WTC11 (cell line): ENCODE data around the gene OR3A2.

ENCODE experiments used
- ATF1 ChIP-seq: sonication (generic); formaldehyde crosslinking; IDR thresholded peaks from 2 replicates; pipeline ENCODE4 v1.8.1; 2023; ENCODE audit warnings: mild to moderate bottlenecking, moderate library complexity, missing genetic modification reagents
- CTCF ChIP-seq: fragments of 200-600 bp; IDR thresholded peaks from 2 replicates; pipeline ENCODE4 v1.8.0; 2022; ENCODE audit warnings: antibody characterized with exemption
- PRRX2 ChIP-seq: fragments of 250-450 bp; sonication (Bioruptor Pico); IDR thresholded peaks from 2 replicates; pipeline ENCODE4 v1.8.0; 2021; ENCODE audit warnings: mild to moderate bottlenecking
- RELA ChIP-seq: sonication (generic); formaldehyde crosslinking; IDR thresholded peaks from 2 replicates; pipeline ENCODE4 v1.8.1; 2022; ENCODE audit warnings: missing genetic modification reagents, mild to moderate bottlenecking, borderline replicate concordance
- SP1 ChIP-seq: sonication (generic); formaldehyde crosslinking; conservative IDR thresholded peaks from 2 replicates; pipeline ENCODE4 v1.8.1; 2022; ENCODE audit warnings: missing genetic modification reagents
- TCF7 ChIP-seq: sonication (generic); formaldehyde crosslinking; IDR thresholded peaks from 2 replicates; pipeline ENCODE4 v1.8.0; 2022; ENCODE audit warnings: mild to moderate bottlenecking, low read depth, missing genetic modification reagents, moderate library complexity
- USF1 ChIP-seq: sonication (generic); formaldehyde crosslinking; IDR thresholded peaks from 2 replicates; pipeline ENCODE4 v1.8.0; 2022; ENCODE audit warnings: mild to moderate bottlenecking, missing genetic modification reagents
- ZBTB43 ChIP-seq: sonication (generic); formaldehyde crosslinking; IDR thresholded peaks from 2 replicates; pipeline ENCODE4 v1.8.1; 2023; ENCODE audit warnings: mild to moderate bottlenecking, missing genetic modification reagents
- TF ChIP-seq, protein P1 (sequence below): sonication (generic); formaldehyde crosslinking; IDR thresholded peaks from 2 replicates; pipeline ENCODE4 v1.8.0; 2022; ENCODE audit warnings: missing genetic modification reagents

DNA sequence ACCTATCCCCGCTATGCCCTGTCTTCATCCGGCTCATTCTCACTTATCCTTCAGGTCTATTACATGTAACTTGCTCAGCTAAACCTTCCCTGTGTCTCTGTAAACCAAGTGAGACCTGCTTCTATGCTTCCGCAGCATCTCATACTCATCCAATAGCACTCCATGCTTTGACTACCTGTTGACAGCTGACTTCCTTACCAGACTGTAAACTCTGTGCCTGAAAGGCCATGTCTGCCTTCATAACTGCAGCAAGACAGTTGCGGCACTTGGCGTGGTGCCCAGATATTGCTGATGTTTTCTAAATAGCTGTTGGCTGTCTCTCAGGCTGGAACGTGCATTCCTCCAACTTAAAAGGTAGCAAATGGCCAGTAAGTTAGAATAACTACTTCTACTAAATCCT is 13.9 kb upstream of the OR3A2 start:
- no peak for TF ChIP-seq ZBTB43 (CRISPR knock-in tag)
- TF ChIP-seq, protein P1, sequence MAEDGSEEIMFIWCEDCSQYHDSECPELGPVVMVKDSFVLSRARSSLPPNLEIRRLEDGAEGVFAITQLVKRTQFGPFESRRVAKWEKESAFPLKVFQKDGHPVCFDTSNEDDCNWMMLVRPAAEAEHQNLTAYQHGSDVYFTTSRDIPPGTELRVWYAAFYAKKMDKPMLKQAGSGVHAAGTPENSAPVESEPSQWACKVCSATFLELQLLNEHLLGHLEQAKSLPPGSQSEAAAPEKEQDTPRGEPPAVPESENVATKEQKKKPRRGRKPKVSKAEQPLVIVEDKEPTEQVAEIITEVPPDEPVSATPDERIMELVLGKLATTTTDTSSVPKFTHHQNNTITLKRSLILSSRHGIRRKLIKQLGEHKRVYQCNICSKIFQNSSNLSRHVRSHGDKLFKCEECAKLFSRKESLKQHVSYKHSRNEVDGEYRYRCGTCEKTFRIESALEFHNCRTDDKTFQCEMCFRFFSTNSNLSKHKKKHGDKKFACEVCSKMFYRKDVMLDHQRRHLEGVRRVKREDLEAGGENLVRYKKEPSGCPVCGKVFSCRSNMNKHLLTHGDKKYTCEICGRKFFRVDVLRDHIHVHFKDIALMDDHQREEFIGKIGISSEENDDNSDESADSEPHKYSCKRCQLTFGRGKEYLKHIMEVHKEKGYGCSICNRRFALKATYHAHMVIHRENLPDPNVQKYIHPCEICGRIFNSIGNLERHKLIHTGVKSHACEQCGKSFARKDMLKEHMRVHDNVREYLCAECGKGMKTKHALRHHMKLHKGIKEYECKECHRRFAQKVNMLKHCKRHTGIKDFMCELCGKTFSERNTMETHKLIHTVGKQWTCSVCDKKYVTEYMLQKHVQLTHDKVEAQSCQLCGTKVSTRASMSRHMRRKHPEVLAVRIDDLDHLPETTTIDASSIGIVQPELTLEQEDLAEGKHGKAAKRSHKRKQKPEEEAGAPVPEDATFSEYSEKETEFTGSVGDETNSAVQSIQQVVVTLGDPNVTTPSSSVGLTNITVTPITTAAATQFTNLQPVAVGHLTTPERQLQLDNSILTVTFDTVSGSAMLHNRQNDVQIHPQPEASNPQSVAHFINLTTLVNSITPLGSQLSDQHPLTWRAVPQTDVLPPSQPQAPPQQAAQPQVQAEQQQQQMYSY = no peak
- no peak for TF ChIP-seq CTCF
- no peak for TF ChIP-seq TCF7
- TF ChIP-seq PRRX2 (CRISPR knock-in tag) = no peak
- TF ChIP-seq USF1 (CRISPR knock-in tag) = no peak
- no peak for TF ChIP-seq ATF1
- TF ChIP-seq RELA = no peak
- no peak for TF ChIP-seq SP1 (CRISPR knock-in tag)
